K562 (cell line): ENCODE results near the gene UFC1. TPM values are rescaled to one million over a fixed set of nuclear protein-coding genes. Genes with fewer than 3 reads are reported as not detected.

Experiments
- ARID1B ChIP-seq: fragments of 450-650 bp; IDR thresholded peaks from 2 replicates; pipeline ENCODE4 v1.6.1; 2016; ENCODE audit warnings: antibody characterized with exemption, mild to moderate bottlenecking, inconsistent platforms
- ATF6 ChIP-seq: sonication (generic); formaldehyde crosslinking; IDR thresholded peaks from 2 replicates; pipeline ENCODE4 v1.4.0; 2020; ENCODE audit warnings: mild to moderate bottlenecking, missing genetic modification reagents
- CREB5 ChIP-seq: fragments of 250-450 bp; sonication (Bioruptor Pico); IDR thresholded peaks from 2 replicates; pipeline ENCODE4 v1.5.0; 2020; ENCODE audit warnings: mild to moderate bottlenecking
- DNMT1 ChIP-seq: fragments of 450-650 bp; IDR thresholded peaks from 2 replicates; pipeline ENCODE4 v1.6.1; 2016; ENCODE audit warnings: antibody characterized with exemption, mild to moderate bottlenecking
- ETV1 ChIP-seq: fragments of 450-650 bp; conservative IDR thresholded peaks from 2 replicates; pipeline ENCODE4 v1.6.1; 2016; ENCODE audit warnings: missing genetic modification characterization, control low read depth, low read depth, missing compliant biosample characterization
- GMEB1 ChIP-seq: fragments of 250-450 bp; sonication (Bioruptor Pico); IDR thresholded peaks from 2 replicates; pipeline ENCODE4 v1.4.0; 2020; ENCODE audit warnings: mild to moderate bottlenecking
- MGA ChIP-seq: fragments of 450-650 bp; IDR thresholded peaks from 2 replicates; pipeline ENCODE4 v1.6.1; 2016; ENCODE audit warnings: mild to moderate bottlenecking, moderate library complexity
- NR4A1 ChIP-seq, 2 experiments: fragments of 250-450 bp in 1 of 2; fragments of 450-650 bp in 1 of 2; sonication (Bioruptor Pico) in 1 of 2; IDR thresholded peaks; 2 replicates each; pipeline versions ENCODE4 v1.4.0 to v1.6.1; 2016 to 2020; ENCODE audit warnings: mild to moderate bottlenecking in 2 of 2, missing compliant biosample characterization in 1 of 2, missing genetic modification characterization in 1 of 2, moderate library complexity in 1 of 2
- RFX1 ChIP-seq: fragments of 450-650 bp; IDR thresholded peaks from 2 replicates; pipeline ENCODE4 v1.6.1; 2016; ENCODE audit warnings: mild to moderate bottlenecking, moderate library complexity
- ZNF57 ChIP-seq: fragments of 450-650 bp; formaldehyde crosslinking; IDR thresholded peaks from 2 replicates; pipeline ENCODE4 v1.4.0; 2020; ENCODE audit warnings: mild to moderate bottlenecking, moderate library complexity
- ZNF696 ChIP-seq: fragments of 250-450 bp; sonication (Bioruptor Pico); conservative IDR thresholded peaks from 2 replicates; pipeline ENCODE4 v1.4.0; 2020; ENCODE audit warnings: mild to moderate bottlenecking, moderate library complexity
- polyA plus RNA-seq, 8 experiments: library from polyadenylated mRNA; depleted of rRNA in 4 of 8; stranded (reverse) in 5 of 8; unstranded in 3 of 8; fragments of >200 nt; fragmentation: Nextera tagmentation in 2 of 8; fragmentation: Illumina TruSeq in 1 of 8; extraction: Ambion mirVana in 2 of 8; extraction: Trizol in 1 of 8; gene quantifications; 2 replicates each; pipeline versions ENCODE4 v1.2.1 to v1.2.3, GENCODE V29; 2011 to 2014; ENCODE audit warnings: inconsistent platforms in 1 of 8, missing spikeins in 1 of 8
- total RNA-seq, 7 experiments: library from RNA; depleted of rRNA in 6 of 7; stranded (reverse); fragments of >200 nt in 6 of 7; fragmentation: Illumina TruSeq in 2 of 7; extraction: Trizol in 2 of 7; gene quantifications; 2 replicates each; pipeline versions ENCODE4 v1.2.1 to v1.2.3, GENCODE V29; 2011 to 2021; ENCODE audit warnings: low replicate concordance in 1 of 7

UFC1 gene
- total and polyA plus RNA-seq, 9 of the 15 experiments (the other 6 are each of a cell fraction or from before 2014, with no cell fraction given): 92.8 to 220 (median 161) TPM

- no peak for TF ChIP-seq DNMT1
- TF ChIP-seq ZNF57: no peak
- no peak for TF ChIP-seq ZNF696 (CRISPR knock-in tag)
- peak; percentile 56; the same call in 1 of the 2 replicates for TF ChIP-seq ETV1 (tag)
- no peak for TF ChIP-seq RFX1
- TF ChIP-seq ATF6 (CRISPR knock-in tag): no peak
- peak; percentile 71 for TF ChIP-seq ARID1B
- TF ChIP-seq NR4A1 (CRISPR knock-in tag; IDR thresholded peaks at IDR 0.05): no peak
- TF ChIP-seq NR4A1 (tag; IDR thresholded peaks at IDR 0.05): no peak
- TF ChIP-seq MGA: 0 out of 2 replicates have a peak, but pooled peaks have one; percentile 18
- no peak for TF ChIP-seq CREB5
- TF ChIP-seq GMEB1 (CRISPR knock-in tag): no peak
Observed at GRCh38 chr1:161115132-161115711, 38.6 kb upstream of the UFC1 start (continued).
